Nephron (organoid): ENCODE results near the gene RSU1.

Source experiments
- H3K27ac Mint-ChIP-seq, 3 experiments: 2 replicates each; pipeline ENCODE4 v1.8.0; 2020; ENCODE audit warnings: mixed read lengths in 3 of 3, mild to moderate bottlenecking in 2 of 3, moderate library complexity in 1 of 3
- H3K27me3 Mint-ChIP-seq: 2 replicates; pipeline ENCODE4 v1.8.0; 2021; ENCODE audit warnings: low read depth, mild to moderate bottlenecking, moderate library complexity, mixed read lengths
- H3K36me3 Mint-ChIP-seq: 2 replicates; pipeline ENCODE4 v1.8.0; 2020; ENCODE audit warnings: low read depth, mixed read lengths
- H3K4me1 Mint-ChIP-seq: 2 replicates; pipeline ENCODE4 v1.8.0; 2020; ENCODE audit warnings: mixed read lengths
- H3K4me3 Mint-ChIP-seq, 3 experiments: 2 replicates each; pipeline ENCODE4 v1.8.0; 2020; ENCODE audit warnings: mild to moderate bottlenecking in 3 of 3, mixed read lengths in 3 of 3, moderate library complexity in 2 of 3
- H3K9me3 Mint-ChIP-seq: 2 replicates; pipeline ENCODE4 v1.8.0; 2020; ENCODE audit warnings: mixed read lengths
- TF ChIP-seq, protein P1 (sequence below), 3 experiments: fragments of 200-600 bp; sonication (generic); IDR thresholded peaks; one replicate each; pipeline ENCODE4 v1.5.0; 2021; ENCODE audit warnings: antibody characterized with exemption in 3 of 3; ENCODE audit not compliant: unreplicated experiment in 3 of 3

RSU1 gene

DNA sequence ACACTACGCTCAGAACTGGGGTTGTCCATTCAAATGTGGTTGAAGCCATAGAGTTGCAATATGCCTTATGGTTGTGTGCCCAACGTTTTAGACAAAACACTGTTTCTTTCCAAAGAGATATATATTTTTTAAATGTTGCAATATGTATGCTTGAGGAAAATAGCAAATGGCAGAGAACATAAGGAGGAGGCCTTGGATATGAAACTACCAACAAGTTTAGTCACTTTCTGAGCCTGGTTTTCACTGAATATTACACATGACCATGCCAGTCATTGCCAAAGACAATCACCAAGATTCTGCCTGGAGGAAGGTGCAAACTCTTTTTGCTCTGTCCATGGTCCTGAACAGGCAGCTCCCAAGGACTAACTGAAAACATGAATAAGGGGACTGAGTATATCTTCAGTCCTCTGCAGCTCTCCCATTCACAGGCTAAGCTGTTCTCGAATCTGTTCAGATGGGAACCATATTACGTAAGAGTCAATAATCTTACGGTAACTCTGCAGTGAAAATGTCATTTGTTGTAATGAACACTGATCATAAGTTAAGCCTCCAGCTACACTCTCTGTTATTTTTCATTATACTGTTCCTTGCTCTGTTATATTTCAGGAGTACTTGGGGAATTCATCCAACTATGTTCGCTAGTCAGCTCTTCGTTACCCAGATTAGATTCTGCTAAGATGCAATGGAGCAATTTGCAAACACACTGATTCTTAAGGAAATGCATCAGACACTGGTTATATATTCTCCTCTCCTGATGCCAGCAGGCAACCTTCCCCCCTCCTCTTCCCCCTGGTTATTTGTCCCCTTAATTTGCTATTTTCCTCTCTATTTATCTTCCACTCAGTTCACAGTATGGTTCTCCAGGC lies 204.9 kb downstream of the RSU1 start:
- no peaks in the 10 kb centered on the region for H3K36me3 Mint-ChIP-seq
- no peak overlapping the region for H3K4me3 Mint-ChIP-seq
- H3K27ac Mint-ChIP-seq, result no peak overlapping the region
- TF ChIP-seq, protein P1, sequence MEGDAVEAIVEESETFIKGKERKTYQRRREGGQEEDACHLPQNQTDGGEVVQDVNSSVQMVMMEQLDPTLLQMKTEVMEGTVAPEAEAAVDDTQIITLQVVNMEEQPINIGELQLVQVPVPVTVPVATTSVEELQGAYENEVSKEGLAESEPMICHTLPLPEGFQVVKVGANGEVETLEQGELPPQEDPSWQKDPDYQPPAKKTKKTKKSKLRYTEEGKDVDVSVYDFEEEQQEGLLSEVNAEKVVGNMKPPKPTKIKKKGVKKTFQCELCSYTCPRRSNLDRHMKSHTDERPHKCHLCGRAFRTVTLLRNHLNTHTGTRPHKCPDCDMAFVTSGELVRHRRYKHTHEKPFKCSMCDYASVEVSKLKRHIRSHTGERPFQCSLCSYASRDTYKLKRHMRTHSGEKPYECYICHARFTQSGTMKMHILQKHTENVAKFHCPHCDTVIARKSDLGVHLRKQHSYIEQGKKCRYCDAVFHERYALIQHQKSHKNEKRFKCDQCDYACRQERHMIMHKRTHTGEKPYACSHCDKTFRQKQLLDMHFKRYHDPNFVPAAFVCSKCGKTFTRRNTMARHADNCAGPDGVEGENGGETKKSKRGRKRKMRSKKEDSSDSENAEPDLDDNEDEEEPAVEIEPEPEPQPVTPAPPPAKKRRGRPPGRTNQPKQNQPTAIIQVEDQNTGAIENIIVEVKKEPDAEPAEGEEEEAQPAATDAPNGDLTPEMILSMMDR (IDR thresholded peaks at IDR 0.05; ENCODE audit: unreplicated experiment in 3 of 3), result no peak
- peaks cover 24% of the 10 kb centered on the region for H3K9me3 Mint-ChIP-seq
- no peaks in the 10 kb centered on the region for H3K4me1 Mint-ChIP-seq
- H3K27me3 Mint-ChIP-seq, result no peaks in the 10 kb centered on the region

DNA sequence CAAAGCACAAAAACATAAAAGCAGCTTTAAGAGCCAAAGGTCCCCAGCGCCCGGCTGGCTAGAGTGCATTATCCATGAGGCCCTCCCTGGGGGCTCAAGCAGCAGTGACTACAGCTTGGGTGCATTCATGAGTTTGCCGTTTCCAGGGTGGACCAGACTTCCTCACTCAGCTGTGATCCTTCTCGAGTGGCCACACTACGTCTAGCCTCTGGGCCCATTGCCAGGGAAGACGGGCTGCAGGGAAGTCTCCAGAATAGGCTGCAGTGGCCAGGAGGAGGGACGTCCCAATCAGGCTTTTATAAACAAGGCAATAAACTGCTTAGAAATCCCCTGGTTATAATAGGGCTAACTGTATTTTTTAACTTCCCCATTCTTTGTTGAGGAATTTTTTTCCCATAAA lies 206.2 kb downstream of the RSU1 start:
- no peaks in the 10 kb centered on the region for H3K27me3 Mint-ChIP-seq
- TF ChIP-seq, protein P1 (IDR thresholded peaks at IDR 0.05; ENCODE audit: unreplicated experiment in 3 of 3), result no peak
- no peak overlapping the region for H3K4me3 Mint-ChIP-seq
- no peak overlapping the region for H3K27ac Mint-ChIP-seq
- H3K9me3 Mint-ChIP-seq, result peaks cover 13% of the 10 kb centered on the region
- H3K4me1 Mint-ChIP-seq, result no peaks in the 10 kb centered on the region
- no peaks in the 10 kb centered on the region for H3K36me3 Mint-ChIP-seq

DNA sequence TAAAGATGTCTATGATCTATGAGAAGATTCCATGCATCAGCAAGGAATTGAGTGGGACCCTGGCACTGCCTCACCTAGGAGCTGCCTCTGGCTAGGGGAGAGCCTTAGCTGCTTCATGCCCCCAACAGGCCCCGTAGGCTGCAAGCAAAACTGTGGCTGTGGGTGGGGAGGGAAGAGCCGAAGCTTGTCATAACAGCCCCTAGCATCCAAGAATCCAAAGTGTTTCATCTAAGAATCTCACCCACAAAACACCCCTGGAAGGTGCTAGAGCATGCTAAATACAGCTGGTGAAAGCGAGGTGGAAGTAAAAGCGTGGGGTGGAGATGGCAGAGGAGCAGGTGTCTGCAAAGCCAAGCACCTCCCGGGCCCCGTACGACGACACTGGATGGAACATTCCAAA lies 208.0 kb downstream of the RSU1 start:
- H3K27ac Mint-ChIP-seq, result no peak overlapping the region
- no peaks in the 10 kb centered on the region for H3K9me3 Mint-ChIP-seq
- TF ChIP-seq, protein P1 (IDR thresholded peaks at IDR 0.05; ENCODE audit: unreplicated experiment in 3 of 3), result no peak
- H3K4me1 Mint-ChIP-seq, result no peaks in the 10 kb centered on the region
- H3K36me3 Mint-ChIP-seq, result no peaks in the 10 kb centered on the region
- H3K27me3 Mint-ChIP-seq, result no peaks in the 10 kb centered on the region
- no peak overlapping the region for H3K4me3 Mint-ChIP-seq

DNA sequence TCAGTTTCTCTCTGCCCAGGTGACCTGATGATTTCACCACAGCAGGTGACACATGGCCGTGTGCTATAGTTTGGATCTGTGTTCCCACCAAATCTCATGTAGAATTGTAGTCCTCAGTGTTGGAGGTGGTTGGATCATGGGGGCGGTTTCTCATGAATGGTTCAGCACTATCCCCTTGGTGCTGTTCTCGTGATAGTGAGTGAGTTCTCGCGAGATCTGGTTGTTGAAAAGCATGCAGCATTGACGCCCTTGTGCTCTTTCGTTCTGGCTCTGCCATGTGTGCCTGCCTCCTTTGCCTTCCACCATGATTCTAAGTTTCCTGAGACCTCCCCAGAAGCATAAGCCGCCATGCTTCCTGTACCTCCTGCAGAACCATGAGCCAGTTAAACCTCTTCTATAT lies 210.3 kb downstream of the RSU1 start:
- H3K27me3 Mint-ChIP-seq, result no peaks in the 10 kb centered on the region

DNA sequence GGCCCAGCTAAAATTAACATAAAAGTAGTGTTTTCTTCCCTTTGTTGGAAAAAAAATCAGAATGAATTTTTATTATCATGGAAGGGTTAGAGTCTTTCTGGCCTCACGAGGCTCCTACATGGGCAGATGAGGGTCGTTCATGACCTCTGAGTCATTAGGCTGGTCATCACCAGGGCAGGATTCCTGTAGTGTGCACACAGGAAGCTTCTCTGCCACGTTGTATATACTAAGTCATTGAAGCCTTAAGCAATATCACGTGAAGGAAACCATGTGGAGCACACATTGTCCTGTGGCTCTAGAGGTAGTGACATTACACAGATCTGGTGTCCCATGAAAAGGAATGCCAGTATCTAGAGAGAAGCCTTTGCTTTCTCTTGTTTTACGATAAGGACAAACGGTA lies 210.8 kb downstream of the RSU1 start:
- Mint-ChIP-seq H3K27ac (no peak overlapping the region), H3K27me3 (no peaks in the 10 kb centered on the region), H3K4me3 (no peak overlapping the region), H3K9me3 (no peaks in the 10 kb centered on the region), H3K36me3 (no peaks in the 10 kb centered on the region), H3K4me1 (no peaks in the 10 kb centered on the region)
- TF ChIP-seq, protein P1 (IDR thresholded peaks at IDR 0.05; ENCODE audit: unreplicated experiment in 3 of 3), result no peak

More for the DNA sequence above, 210.3 kb downstream of the RSU1 start:
- TF ChIP-seq, protein P1 (IDR thresholded peaks at IDR 0.05; ENCODE audit: unreplicated experiment in 3 of 3), result no peak
- Mint-ChIP-seq H3K4me1 (no peaks in the 10 kb centered on the region), H3K27ac (no peak overlapping the region), H3K4me3 (no peak overlapping the region), H3K36me3 (no peaks in the 10 kb centered on the region), H3K9me3 (no peaks in the 10 kb centered on the region)

DNA sequence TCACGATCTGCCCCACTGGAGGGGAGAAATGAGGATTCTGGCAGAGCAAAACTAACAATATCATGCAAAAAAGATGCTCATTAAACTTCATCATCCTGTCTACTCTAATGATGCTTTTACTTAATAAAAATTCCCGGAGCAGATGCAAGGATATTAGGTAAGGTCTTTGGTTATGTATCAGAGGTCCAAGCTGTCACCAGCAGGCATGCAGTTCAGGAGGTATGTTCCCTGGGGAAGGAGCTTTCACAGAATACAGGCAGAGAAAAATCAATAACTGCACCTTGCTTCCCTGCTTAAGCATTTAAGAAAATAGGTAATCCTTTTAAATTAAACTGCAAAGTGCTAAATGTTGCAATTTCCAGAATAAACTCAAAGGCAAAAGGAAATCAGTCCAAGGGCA lies 213.9 kb downstream of the RSU1 start:
- no peaks in the 10 kb centered on the region for H3K9me3 Mint-ChIP-seq
- TF ChIP-seq, protein P1 (IDR thresholded peaks at IDR 0.05; ENCODE audit: unreplicated experiment in 3 of 3), result no peak
- peaks cover 8% of the 10 kb centered on the region for H3K27me3 Mint-ChIP-seq
- H3K27ac Mint-ChIP-seq, result no peak overlapping the region
- H3K4me3 Mint-ChIP-seq, result no peak overlapping the region
- no peaks in the 10 kb centered on the region for H3K36me3 Mint-ChIP-seq
- H3K4me1 Mint-ChIP-seq, result no peaks in the 10 kb centered on the region
